A549 (cell line): ENCODE results near the gene RAET1E.

ENCODE experiments used
- CTCF ChIP-seq: fragments of >200 bp; sonication (Bioruptor Twin); formaldehyde crosslinking; IDR thresholded peaks from 3 replicates; pipeline ENCODE4 v1.5.1; 2016
- HDAC2 ChIP-seq: fragments of 200-600 bp; sonication (generic); IDR thresholded peaks from 2 replicates; pipeline ENCODE4 v1.6.1; 2016

DNA sequence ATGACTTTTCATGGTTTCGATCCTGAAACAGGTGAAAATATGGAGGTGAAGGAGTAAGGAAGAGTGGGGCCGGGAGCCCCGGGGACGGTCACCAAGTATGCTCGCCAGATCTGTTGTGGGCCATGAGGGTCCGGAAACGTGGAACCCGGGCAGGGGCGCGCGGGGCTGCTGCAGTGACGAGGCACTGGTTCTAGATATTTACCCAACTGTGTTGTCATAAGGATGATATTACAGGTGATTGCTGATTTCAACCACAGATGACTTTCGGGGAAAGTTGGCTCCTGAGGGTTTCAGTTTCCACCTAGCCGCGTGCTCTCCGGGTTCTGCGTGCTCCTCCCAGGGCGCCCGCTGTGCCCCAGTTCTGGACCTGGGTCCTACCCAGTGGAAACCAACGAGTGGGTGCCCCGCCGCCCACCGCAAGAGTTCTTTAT is 12.8 kb upstream of the RAET1E start:
- TF ChIP-seq CTCF (no peak), HDAC2 (no peak)
